Measurements from ENCODE around the gene RAF1.

GRCh38 chr3:12656850-12657249, 7.1 kb downstream of the RAF1 start:
- TF ChIP-seq, protein P1, sequence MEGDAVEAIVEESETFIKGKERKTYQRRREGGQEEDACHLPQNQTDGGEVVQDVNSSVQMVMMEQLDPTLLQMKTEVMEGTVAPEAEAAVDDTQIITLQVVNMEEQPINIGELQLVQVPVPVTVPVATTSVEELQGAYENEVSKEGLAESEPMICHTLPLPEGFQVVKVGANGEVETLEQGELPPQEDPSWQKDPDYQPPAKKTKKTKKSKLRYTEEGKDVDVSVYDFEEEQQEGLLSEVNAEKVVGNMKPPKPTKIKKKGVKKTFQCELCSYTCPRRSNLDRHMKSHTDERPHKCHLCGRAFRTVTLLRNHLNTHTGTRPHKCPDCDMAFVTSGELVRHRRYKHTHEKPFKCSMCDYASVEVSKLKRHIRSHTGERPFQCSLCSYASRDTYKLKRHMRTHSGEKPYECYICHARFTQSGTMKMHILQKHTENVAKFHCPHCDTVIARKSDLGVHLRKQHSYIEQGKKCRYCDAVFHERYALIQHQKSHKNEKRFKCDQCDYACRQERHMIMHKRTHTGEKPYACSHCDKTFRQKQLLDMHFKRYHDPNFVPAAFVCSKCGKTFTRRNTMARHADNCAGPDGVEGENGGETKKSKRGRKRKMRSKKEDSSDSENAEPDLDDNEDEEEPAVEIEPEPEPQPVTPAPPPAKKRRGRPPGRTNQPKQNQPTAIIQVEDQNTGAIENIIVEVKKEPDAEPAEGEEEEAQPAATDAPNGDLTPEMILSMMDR (IDR thresholded peaks at IDR 0.05), result no peak
- TF ChIP-seq SIN3A (IDR thresholded peaks at IDR 0.05; ENCODE audit: borderline replicate concordance, insufficient read depth, low read depth, low read length) (no peak), REST (IDR thresholded peaks at IDR 0.05; ENCODE audit: insufficient read depth in 1 of 2, low read depth in 2 of 2, low read length in 1 of 2) (no peak), POLR2AphosphoS5 (IDR thresholded peaks at IDR 0.05; ENCODE audit: low read depth, low read length) (no peak), TCF7L2 (IDR thresholded peaks at IDR 0.05; ENCODE audit: low read depth, low read length) (no peak)
